ENCODE data around the gene CLIP1. TPM values are rescaled to one million over a fixed set of nuclear protein-coding genes. Genes with fewer than 3 reads are reported as not detected.
A peak's percentile ranks its signal among the peaks of the same experiment; 100 is the strongest.

CLIP1 gene
- total RNA-seq, 2 donors from 2014 or later = 91.2 to 180 TPM

- no peak for ATAC-seq (ENCODE audit: insufficient number of reproducible peaks, low FRiP score, low read depth)
- peaks cover 3 to 6% of the 10 kb centered on the region in 2 donors for H3K4me1 ChIP-seq (ENCODE audit: control insufficient read depth in 1 of 2, low read depth in 2 of 2)
- TF ChIP-seq CTCF (IDR thresholded peaks at IDR 0.05) = no peak
- no peak overlapping the region for H3K27ac ChIP-seq
- H3K36me3 ChIP-seq = peaks cover 24% of the 10 kb centered on the region
- H3K27me3 ChIP-seq (replicated peaks; ENCODE audit: insufficient read depth) = no peaks in the 10 kb centered on the region
- no peak overlapping the region for H3K4me3 ChIP-seq
- no peak for DNase-seq (ENCODE audit: low spot score)
- no peaks in the 10 kb centered on the region for H3K9me3 ChIP-seq
Measured at GRCh38 chr12:122348505-122348904, 74.0 kb downstream of the CLIP1 start.

GRCh38 chr12:122346054-122346453 is 76.4 kb downstream of the CLIP1 start:
- TF ChIP-seq CTCF (IDR thresholded peaks at IDR 0.05) = no peak
- DNase-seq (ENCODE audit: low spot score) (no peak), ATAC-seq (ENCODE audit: insufficient number of reproducible peaks, low FRiP score, low read depth) (no peak)
- Histone ChIP-seq H3K4me3 (no peak overlapping the region), H3K4me1 (ENCODE audit: control insufficient read depth in 1 of 2, low read depth in 2 of 2) (peaks cover 3 to 6% of the 10 kb centered on the region in 2 donors), H3K36me3 (peaks cover 10% of the 10 kb centered on the region), H3K9me3 (no peaks in the 10 kb centered on the region), H3K27ac (no peak overlapping the region), H3K27me3 (replicated peaks; ENCODE audit: insufficient read depth) (no peaks in the 10 kb centered on the region)

GRCh38 chr12:122345042-122345441 is 77.4 kb downstream of the CLIP1 start:
- H3K4me1 ChIP-seq (ENCODE audit: control insufficient read depth in 1 of 2, low read depth in 2 of 2) = peaks cover under 1 to 3% of the 10 kb centered on the region in 2 donors
- no peaks in the 10 kb centered on the region for H3K27me3 ChIP-seq (replicated peaks; ENCODE audit: insufficient read depth)
- no peak for TF ChIP-seq CTCF (IDR thresholded peaks at IDR 0.05)
- ATAC-seq (ENCODE audit: insufficient number of reproducible peaks, low FRiP score, low read depth) = no peak
- DNase-seq (ENCODE audit: low spot score) = no peak
- no peak overlapping the region for H3K4me3 ChIP-seq
- H3K9me3 ChIP-seq = no peaks in the 10 kb centered on the region
- no peak overlapping the region for H3K27ac ChIP-seq
- H3K36me3 ChIP-seq = peaks cover 14% of the 10 kb centered on the region

GRCh38 chr12:122336015-122336946 is 86.2 kb downstream of the CLIP1 start:
- no peaks in the 10 kb centered on the region for H3K9me3 ChIP-seq
- peak; percentile 34 for TF ChIP-seq CTCF (IDR thresholded peaks at IDR 0.05)
- no peak overlapping the region for H3K4me3 ChIP-seq
- H3K36me3 ChIP-seq = peaks cover 42% of the 10 kb centered on the region
- ATAC-seq (ENCODE audit: insufficient number of reproducible peaks, low FRiP score, low read depth) = no peak
- H3K27me3 ChIP-seq (replicated peaks; ENCODE audit: insufficient read depth) = no peaks in the 10 kb centered on the region
- no peak for DNase-seq (ENCODE audit: low spot score)
- no peaks in the 10 kb centered on the region for H3K4me1 ChIP-seq (ENCODE audit: control insufficient read depth in 1 of 2, low read depth in 2 of 2)
- no peak overlapping the region for H3K27ac ChIP-seq

GRCh38 chr12:122333142-122334087 is 89.1 kb downstream of the CLIP1 start:
- Histone ChIP-seq H3K4me1 (ENCODE audit: control insufficient read depth in 1 of 2, low read depth in 2 of 2) (no peaks in the 10 kb centered on the region), H3K36me3 (peaks cover 51% of the 10 kb centered on the region), H3K9me3 (no peaks in the 10 kb centered on the region), H3K4me3 (no peak overlapping the region), H3K27ac (no peak overlapping the region), H3K27me3 (replicated peaks; ENCODE audit: insufficient read depth) (no peaks in the 10 kb centered on the region)
- DNase-seq (ENCODE audit: low spot score) = no peak
- ATAC-seq (ENCODE audit: insufficient number of reproducible peaks, low FRiP score, low read depth) = no peak
- no peak for TF ChIP-seq CTCF (IDR thresholded peaks at IDR 0.05)

Data from thoracic aorta (tissue), 2 donors.